GM18861 (cell line): ENCODE results near the gene ABLIM2.

ENCODE experiments used
- ATAC-seq: cut with Tn5 transposase; IDR thresholded peaks from one replicate; pipeline ENCODE4 v1.9.1; 2021; ENCODE audit not compliant: unreplicated experiment

ABLIM2 gene

DNA sequence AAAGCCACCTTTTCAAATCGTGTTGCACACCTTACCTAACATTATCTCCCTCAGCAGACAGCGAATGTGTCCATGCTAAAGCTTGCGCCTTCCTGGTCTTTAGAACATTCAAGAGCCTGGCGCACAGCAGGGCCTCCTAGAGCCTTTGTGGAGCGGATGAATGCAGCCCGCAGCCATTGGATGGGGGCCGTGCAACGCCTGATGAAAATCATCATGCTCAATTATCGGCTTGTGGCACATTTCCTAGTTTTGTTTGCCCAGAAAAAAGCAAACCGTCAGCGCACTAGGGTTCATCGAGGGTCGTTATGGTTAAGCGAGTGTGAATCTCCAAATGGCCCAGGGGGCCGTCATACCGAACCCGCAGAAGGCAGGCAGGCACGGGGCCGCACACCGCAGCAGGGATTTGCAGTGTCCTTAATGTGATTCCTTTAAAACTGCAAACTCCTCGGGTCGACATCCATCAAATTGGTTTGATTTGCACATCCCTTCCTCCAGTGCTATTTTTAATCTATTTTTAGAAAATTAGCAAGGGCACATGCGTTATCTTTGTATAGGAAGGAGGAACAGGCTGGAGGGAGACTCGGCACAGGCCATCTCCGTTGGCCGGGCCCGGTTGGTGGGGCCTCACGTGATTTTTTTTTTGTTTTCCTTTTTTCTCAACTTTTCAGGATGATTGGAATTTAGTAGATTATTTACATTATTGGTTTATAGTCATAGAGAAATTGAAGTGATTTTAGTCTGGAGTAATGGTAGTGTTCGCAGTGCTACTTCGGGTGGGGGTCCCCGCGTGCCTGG lies 53.1 kb downstream of the ABLIM2 start:
- no peak for ATAC-seq

DNA sequence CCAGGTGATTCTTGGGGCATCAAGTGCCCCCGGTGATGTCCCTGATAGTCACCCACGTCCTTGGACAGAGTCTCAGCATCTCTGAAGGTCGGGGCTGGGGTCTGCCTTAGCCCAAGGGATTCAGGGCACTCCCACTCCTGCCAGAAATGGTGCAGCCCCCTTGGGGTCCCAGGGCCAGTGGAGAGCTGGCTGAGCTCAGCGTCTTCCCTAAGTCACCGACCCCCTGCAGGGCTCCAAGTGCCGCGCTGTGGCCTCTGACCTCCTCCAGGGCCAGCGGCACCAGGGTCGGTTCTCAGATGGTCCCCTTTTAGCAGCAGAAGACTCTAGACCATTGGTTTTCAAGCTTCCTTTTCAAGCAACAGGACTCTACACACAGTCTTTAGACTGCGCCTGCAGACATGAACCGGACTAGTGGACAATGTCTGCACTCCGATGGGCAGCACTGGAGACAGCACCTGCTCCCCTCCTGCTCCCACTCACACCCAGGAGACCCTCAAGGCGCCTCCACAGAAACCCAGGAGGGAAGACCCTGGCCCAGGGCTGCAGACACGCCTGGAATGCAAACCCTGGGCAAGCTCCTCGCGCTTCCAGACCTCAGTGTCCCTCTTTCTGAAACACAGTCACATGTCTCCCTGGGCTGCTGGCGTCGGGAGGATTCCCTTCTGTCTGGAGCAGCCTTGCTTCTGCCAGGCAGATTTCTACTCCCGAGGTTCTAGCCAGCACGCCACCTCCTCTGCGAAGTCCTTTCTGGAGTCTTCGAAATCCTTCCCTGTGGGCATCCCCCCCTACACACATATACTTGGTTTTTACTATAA lies 53.9 kb downstream of the ABLIM2 start:
- no peak for ATAC-seq

DNA sequence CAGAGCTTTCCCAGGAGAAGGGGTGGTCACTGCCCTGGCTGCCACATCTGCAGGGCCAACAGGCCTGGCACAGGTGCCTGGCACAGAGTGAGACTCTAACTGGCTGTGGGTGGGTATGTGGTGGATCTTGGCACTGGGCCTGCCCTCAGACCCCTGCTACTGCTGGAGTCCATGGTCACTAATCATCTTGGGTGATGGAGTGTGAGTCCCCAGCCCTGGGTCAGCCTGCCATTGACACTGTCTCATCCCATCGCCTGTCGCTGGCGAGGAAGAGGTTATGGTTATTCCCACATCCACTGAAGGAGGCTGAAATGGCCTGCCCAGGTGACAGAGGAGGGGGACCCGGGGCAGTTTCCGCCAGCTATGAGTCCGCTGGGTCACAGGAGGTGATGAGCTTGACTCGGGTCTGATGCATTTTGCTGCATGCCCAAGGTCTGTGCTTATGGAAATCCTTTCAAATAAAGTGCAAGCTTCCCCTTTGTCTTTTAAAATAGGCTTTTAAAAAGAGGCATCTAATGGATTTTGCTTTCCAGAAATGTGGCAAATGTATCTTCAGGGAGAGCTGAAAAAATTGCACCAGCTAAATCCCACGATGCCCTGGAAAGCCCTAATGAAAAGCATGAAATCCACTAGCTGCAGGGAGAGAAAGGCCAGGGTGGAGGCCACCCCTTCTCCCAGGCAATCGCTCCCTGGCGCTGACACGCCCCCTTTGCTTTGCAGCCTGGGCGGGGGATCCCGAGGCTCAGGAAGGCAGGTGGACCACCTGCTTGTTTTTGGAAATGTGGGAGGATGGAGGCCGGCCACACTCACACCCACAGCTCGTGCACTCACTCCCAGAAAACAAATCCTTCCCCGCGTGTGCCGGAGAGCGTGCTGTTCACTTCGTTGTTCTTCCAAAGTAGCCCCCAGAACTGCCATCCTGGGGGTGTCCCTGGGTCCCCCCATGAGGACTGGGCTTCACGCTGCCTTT lies 54.9 kb downstream of the ABLIM2 start:
- no peak for ATAC-seq

DNA sequence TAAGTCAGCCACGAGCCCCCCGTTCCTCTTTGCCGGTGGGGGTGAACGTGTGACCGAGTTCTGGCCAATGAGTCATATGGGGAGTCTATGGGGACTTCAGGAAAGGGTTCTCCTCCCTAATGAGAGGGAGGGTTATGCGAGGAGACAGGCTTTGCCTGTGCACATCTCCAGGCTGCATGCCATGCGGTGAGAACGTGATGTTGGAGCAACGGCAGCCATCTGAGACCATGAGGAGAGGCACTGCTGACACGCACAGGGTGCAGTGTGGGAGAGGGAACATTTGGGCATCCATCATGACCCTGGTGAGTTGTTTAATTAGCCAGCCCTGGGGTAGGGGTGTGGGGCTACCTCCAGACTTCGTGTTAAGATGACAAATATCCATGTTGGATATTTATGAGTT lies 55.8 kb downstream of the ABLIM2 start:
- ATAC-seq: no peak

DNA sequence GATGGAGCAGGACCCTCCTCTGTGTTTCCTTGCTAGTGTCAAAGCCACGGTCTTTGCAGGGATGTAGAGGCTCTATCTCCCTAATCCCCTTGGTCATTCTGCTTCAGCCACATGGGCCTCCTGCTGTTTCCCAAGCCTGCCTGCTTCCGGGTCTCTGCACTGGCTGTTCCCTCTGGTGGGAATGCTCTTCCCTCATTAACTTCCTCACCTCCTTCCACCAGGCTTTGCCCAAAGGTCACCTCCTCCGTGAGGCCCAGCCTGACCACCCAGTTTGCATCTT lies 56.6 kb downstream of the ABLIM2 start:
- no peak for ATAC-seq

DNA sequence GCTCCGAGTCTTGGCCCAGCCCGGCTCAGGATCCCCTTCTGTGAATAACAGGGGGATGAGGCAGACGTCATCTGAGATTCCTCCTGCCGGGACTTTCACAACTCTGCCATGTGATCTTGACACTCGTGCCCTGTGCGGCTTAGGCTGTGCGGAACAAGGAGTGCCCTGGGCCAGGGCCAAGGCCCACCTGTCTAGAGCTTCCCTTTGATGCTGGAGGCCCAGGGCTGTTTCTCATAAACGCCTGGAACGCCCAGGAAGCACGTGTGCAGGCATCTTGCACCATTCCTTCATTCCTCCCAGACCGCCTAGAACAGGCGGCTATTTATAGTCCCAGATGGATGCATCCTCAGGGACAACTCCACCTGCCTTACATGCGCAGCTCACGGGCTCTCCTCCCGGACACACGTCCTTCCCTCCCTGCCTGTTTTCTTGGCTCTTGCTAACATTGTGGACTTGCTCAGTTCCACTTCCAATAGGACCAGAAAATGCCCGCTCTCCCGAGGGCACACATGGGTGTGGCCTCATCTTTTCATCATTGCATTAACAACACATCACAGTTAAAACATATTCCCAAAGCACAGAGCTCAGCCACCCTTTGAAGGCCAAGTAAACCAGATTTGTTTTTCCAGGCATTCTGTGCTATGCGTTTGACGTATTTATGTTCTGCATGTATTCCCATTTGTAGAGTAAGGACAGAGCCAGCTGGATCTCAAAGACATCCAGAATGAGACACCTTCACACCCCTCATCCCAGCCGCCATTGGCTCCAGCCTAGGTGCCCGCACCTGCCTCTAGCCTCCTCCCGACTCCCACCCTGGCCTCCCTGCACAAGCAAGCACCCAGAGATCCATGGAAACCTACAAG lies 57.2 kb downstream of the ABLIM2 start:
- ATAC-seq: no peak

DNA sequence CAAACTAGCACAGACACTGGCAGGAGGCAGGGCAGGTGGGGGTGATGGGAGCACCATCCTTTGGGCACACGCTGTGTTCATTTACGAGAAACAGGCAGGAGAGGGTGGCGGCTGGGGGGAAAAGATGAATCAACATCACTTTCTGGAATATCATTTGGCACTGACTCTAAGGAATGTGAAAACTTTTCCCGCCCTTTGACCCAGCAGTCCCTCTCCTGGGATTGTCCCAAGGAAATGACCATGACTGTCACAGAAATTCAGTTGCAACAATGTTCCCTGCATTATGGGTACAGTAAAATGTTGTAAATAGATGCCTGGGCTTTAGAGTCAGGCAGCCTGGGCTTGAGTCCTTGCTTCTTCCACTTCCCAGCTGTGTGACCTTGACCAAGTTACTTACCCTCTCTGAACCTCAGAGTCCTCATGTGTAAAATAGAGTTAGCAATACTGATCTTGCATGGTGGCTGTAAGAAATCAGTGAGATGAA lies 58.6 kb downstream of the ABLIM2 start:
- no peak for ATAC-seq

DNA sequence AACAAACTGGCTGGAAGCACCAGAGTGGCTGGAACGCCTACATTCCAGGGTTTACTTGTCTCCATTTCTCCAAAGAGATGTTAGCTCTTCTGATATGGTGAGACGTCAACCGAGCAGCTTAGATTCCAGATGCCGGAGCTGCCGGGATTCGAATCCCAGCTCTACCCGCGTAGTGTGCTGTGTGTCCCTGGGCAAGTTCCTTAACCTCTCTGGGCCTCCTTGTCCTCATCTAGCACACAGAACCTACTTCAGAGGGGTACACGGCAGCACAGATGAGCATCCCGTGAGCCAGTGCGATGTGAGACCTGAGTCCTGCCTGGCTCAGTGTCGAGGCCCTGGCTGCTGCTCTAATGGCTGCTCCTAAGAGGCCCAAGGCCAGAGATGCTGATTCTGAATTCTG lies 60.1 kb downstream of the ABLIM2 start:
- ATAC-seq: no peak

DNA sequence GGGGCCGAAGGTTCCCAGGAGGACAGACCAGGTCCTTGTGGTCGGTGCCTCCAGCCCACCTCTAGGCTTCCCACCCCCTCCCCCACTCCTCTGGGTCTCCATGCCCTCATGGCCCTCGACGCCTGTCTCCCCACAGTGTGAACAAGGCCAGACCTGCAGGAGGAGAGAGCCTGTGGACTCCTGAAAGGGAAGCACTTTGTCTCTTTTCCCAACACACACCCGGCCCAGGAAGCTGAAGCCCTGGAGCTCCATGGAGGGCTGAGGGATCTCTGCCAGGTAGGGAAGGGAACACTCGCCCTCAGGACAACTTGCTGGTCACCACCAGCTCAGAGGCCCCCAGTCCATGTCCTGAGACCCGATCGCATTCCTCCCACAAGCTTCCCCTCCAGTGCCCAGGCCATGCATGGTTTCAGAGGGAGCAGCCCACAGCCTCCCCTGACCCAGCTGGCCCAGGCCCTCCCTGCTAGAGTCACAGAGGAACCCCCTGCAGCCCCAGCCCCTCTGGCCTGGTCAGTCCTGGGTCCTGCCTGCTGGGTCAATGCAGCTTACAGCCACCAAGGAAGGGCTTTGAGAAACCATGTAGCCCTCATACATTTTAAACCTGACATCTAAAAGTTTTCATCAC lies 60.8 kb downstream of the ABLIM2 start:
- ATAC-seq: no peak

DNA sequence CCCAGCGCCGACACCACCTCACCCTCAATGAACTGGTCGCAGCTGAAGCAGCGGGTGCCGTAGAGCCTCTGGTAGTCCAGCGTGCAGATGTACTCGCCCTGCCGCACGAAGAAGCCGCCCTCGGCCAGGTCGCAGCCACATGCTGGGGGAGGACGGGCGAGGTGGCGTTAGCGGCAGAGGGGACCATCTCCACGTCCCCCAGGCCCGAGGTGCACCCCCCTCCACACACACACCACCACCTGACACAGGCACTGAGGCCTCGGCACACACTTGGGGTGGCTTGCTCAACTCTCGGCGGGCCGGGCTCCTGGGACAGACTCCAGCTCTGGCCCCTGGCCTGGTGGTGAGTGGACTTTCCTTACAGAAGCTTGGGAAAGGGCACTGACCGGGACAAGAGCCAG lies 61.5 kb downstream of the ABLIM2 start:
- no peak for ATAC-seq

DNA sequence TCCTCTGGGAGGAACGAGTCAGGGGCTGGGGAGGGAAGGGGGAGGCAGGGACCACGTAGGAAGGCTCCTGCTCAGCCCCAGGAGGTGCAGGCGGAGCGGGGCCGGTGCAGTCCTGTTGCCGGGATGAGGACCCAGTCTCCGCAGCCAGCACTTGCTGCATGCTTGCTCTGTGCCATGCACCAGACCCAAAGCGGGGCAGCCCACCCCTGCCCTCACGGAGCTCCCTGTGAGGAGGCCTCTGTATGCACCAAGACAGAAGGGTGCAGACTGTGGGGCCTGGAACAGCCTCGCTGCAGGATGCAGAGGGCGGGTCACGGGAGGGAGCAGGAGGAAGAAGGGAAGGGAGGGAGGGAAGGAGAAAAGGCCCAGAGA lies 61.9 kb downstream of the ABLIM2 start:
- no peak for ATAC-seq

DNA sequence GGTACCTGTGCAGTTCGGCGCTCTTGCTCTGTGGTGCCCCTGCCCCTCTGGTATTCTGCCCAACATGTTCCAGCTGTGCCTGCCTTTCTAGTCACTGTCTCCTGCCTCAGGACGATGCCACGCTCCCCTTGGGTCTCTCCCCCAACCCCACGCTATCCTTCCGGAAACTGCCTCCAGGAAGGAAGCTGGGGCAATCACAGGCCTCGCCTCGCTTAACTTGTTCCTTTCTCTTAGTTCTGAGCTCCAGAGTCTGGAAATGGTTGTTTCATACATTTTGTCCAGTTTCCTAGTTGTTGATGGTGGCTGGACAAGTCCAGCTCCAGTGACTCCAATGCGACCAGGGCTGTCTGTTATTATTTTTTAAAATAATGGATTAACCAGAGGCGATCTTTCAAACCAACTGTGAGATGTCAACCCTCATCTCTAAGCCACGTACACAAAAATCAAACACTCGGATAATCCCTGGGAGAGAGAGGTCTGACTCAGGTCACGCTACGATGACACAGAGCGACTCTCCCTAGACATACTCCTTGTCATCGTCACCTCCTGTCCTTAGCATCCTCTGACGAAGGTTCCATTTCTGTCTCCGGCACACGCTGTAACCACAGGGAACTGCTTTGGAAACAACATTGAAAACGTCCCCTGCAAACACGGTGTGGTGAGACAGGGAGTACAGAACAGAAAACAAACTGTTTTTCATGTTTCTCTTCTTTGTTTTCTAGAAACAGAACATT lies 62.5 kb downstream of the ABLIM2 start:
- no peak for ATAC-seq

DNA sequence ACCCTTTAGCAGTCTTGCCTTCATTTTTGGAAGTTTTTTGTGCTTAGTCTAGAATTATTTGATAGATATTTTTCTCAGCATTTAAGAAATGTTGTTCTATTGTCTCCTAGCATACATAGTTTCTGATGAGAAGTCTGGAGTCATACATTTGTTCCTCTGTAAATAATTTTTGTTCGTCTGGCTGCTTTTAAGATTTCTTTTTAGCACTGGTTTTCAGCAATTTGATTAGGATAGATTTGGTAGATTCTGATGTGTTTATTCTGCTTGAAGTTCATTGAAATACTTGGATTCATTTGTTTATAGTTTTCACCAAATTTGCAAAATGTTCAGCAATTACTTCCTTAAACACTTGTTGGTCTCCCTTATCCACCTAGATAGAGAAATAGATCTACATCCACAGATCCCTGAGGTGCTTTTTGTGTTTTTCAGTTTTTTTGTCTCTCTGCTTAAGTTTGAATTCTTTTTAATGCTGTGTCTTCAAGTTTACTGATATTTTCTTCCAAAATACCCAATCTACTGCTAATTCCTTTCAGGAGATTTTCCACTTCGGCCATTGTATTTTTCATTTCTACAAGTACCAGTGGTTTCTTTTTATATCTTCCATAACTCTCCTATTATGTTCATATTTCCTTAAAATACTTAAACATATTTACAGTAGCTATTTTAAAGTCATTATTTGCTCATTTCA lies 64.9 kb downstream of the ABLIM2 start:
- ATAC-seq: no peak

DNA sequence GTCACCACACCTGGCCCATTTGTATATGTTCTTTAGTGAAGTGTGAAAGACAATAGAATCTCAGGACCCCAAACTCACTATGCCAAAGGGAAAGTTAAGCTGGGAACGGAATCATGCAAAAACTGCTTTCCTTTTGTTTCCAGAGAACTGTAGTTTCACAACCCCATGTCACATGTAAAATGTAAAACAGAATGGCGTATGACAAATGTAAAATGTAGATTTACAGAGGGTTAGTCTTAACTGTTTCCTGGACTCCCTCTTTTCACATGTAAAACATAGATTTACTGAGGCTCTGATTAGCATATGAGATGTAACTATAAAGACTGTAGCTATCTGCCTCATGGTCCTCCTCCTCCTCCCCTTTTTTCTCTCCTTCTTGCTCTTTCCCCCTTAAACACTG lies 66.3 kb downstream of the ABLIM2 start:
- ATAC-seq: no peak

DNA sequence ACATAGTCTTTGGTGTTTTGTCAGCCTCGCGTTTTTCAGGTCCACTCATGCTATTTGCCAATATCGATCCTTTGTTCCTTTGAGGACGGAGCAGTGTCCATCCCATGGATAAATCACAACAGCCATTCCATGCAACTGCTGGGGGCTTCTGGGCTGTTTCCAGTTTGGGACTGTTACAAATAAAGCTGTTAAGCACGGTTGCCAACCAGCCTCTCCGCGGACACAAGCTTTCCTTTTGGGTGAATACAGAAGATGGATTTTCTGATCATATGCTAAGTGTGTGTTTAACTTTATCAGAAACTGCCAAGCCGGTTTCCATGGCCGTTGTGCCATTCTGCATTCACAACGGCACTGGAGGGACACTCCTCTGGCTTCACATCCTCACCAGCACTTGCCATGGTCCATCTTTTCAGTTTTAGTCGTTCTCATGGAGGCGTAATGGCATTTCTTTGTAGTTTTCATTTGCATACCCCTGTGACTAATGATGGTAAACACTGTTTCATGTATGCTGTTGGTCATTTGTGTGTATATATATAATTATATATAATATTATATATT lies 67.8 kb downstream of the ABLIM2 start:
- ATAC-seq: no peak

DNA sequence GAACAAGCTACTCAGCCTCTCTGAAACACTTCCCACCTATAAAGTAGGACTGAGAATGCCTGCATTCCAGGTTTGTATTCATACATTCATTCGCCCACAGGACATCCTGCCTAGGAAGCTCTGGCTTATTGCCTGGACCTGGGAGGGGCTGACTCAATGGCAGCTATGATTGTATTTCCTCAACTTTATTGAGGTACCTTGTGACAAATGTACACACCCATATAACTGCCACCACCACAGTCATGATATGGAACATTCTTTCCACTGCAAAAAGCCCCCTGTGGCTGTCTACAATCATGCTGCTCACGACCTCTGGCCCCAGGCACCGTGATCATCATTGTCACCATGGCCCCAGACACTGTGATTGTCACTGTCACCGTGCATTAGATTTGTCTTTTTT lies 68.3 kb downstream of the ABLIM2 start:
- no peak for ATAC-seq

DNA sequence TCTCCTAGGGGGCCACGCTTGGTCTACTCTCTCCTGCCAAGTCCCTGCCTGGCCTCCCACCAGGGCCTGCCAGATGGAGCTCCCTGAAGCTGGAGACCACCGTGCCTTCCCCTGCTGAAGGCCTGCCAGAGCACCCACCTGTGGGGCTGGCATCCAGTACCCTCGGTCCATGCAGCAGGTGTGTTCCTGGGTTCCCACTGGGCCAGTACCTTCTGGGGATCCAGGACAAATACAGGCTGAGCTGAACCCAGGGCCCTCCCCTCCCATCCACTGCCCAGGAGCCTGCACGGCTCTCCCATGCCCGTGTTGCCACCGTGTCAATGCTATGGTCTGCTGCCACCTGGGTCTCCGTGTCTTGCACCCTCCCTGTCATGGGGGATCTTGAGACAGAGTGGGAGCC lies 68.8 kb downstream of the ABLIM2 start:
- no peak for ATAC-seq

DNA sequence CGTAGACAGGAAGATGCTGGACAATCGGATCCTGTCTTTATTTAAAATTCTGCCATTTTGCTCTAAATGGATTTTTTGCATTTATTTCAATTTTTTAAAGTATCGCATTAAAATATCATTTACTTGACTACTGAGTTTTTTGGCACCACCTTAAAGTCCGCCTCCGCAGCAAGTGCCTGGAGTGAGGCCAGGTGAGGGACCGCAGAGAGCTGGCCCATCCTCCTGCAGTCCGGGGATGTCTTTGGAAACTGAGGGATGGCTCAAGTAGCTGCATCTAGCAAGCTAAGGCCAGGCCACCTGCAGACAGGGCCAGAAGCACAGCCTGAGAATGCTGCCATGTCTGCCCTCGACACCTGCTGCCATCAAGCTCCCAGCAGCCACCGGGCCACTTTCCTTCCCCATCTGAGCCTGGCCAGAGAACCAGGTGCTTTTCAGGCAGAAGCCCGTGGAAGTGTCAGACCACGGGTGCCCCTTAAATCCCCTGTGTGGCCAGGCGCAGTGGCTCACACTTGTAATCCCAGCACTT lies 69.6 kb downstream of the ABLIM2 start:
- no peak for ATAC-seq
